Panc1 (cell line): Measurements from ENCODE around the gene C12orf75.

ENCODE experiments used
- TF ChIP-seq, protein P1 (sequence below): fragments of 450-650 bp; IDR thresholded peaks from 2 replicates; pipeline ENCODE4 v1.5.1; 2017; ENCODE audit warnings: mild to moderate bottlenecking
- TF ChIP-seq, protein P2 (sequence below), 2 experiments: IDR thresholded peaks; 2 replicates each; pipeline ENCODE4 v1.6.1; 2011 to 2012; ENCODE audit warnings: low read depth in 2 of 2, control low read depth in 1 of 2, low read length in 1 of 2, mild to moderate bottlenecking in 1 of 2, moderate library complexity in 1 of 2; ENCODE audit not compliant: insufficient read depth in 1 of 2

DNA sequence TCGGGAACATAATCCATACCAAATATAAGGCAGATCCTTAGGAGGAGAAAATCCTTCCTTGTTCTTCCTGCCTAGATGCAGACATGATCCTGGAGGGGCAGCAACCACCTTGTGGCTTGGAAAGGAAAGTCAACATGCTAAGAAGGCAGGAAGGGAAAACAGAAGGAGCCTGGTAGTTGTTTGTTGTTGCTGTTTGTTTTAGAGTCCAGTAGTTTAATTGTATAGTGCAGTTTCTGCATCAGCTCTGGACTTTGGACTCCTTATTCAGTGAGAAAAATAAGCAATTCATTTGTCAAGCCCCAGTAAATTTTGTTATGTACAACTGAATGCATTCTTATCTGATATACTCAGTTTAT, 48.8 kb upstream of the C12orf75 start:
- TF ChIP-seq, protein P1, sequence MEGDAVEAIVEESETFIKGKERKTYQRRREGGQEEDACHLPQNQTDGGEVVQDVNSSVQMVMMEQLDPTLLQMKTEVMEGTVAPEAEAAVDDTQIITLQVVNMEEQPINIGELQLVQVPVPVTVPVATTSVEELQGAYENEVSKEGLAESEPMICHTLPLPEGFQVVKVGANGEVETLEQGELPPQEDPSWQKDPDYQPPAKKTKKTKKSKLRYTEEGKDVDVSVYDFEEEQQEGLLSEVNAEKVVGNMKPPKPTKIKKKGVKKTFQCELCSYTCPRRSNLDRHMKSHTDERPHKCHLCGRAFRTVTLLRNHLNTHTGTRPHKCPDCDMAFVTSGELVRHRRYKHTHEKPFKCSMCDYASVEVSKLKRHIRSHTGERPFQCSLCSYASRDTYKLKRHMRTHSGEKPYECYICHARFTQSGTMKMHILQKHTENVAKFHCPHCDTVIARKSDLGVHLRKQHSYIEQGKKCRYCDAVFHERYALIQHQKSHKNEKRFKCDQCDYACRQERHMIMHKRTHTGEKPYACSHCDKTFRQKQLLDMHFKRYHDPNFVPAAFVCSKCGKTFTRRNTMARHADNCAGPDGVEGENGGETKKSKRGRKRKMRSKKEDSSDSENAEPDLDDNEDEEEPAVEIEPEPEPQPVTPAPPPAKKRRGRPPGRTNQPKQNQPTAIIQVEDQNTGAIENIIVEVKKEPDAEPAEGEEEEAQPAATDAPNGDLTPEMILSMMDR, result no peak
- TF ChIP-seq, protein P2, sequence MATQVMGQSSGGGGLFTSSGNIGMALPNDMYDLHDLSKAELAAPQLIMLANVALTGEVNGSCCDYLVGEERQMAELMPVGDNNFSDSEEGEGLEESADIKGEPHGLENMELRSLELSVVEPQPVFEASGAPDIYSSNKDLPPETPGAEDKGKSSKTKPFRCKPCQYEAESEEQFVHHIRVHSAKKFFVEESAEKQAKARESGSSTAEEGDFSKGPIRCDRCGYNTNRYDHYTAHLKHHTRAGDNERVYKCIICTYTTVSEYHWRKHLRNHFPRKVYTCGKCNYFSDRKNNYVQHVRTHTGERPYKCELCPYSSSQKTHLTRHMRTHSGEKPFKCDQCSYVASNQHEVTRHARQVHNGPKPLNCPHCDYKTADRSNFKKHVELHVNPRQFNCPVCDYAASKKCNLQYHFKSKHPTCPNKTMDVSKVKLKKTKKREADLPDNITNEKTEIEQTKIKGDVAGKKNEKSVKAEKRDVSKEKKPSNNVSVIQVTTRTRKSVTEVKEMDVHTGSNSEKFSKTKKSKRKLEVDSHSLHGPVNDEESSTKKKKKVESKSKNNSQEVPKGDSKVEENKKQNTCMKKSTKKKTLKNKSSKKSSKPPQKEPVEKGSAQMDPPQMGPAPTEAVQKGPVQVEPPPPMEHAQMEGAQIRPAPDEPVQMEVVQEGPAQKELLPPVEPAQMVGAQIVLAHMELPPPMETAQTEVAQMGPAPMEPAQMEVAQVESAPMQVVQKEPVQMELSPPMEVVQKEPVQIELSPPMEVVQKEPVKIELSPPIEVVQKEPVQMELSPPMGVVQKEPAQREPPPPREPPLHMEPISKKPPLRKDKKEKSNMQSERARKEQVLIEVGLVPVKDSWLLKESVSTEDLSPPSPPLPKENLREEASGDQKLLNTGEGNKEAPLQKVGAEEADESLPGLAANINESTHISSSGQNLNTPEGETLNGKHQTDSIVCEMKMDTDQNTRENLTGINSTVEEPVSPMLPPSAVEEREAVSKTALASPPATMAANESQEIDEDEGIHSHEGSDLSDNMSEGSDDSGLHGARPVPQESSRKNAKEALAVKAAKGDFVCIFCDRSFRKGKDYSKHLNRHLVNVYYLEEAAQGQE (IDR thresholded peaks at IDR 0.05; ENCODE audit: insufficient read depth in 1 of 2, low read depth in 2 of 2, low read length in 1 of 2), result no peak
